ENCODE results near the gene MBTPS1.

The MBTPS1 gene

GRCh38 chr16:84107921-84108320, 8.8 kb downstream of the MBTPS1 start:
- Histone ChIP-seq H3K4me1 (ENCODE audit: control insufficient read depth, insufficient read depth, low read length) (peaks cover 7% of the 10 kb centered on the region), H3K27me3 (ENCODE audit: control insufficient read depth, insufficient read depth, low read length) (no peaks in the 10 kb centered on the region), H3K4me3 (ENCODE audit: low read length) (no peak overlapping the region), H3K9me3 (ENCODE audit: control insufficient read depth, low read length) (no peaks in the 10 kb centered on the region), H3K9ac (ENCODE audit: low read length) (no peak overlapping the region), H3K36me3 (ENCODE audit: control insufficient read depth, insufficient read depth, low read length) (no peaks in the 10 kb centered on the region)

DNA sequence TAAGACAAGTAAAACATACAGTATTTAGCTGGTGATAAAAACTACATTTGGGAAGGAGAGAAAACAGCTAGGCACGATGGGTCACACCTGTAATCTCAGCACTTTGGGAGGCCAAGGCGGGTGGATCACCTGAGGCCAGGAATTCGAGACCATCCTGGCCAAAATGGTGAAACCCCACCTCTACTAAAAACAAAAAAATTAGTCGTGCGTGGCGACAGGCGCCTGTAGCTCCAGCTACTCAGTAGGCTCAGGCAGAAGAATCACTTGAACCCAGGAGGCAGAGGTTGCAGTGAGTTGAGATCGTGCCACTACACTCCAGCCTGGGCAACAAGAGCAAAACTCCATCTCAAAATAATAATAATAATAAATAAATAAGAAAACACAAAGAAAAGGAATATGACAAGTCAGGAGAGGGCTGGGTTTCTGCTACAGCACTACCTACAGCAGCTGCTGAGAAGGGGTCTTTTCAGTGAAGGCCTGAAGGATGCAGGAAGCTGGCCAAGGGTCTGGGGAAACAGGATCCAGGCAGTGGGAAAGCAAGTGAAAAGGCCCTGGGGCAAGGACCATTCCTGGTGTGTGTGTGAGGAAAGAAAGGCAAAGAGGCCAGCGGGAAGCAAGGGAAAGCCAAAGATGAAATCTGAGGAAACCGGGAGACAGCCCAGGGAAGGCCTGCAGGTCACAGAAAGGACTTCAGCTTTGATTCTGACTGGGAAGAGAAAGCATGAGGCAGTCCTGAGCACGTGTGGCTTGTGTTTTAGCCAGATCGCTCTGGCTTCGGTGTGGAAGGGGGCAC, 10.6 kb downstream of the MBTPS1 start:
- H3K27me3 ChIP-seq (ENCODE audit: control insufficient read depth, insufficient read depth, low read length) = no peaks in the 10 kb centered on the region
- H3K9ac ChIP-seq (ENCODE audit: low read length) = no peak overlapping the region
- H3K4me3 ChIP-seq (ENCODE audit: low read length) = no peak overlapping the region
- H3K4me1 ChIP-seq (ENCODE audit: control insufficient read depth, insufficient read depth, low read length) = peaks cover 7% of the 10 kb centered on the region
- no peaks in the 10 kb centered on the region for H3K9me3 ChIP-seq (ENCODE audit: control insufficient read depth, low read length)
- H3K36me3 ChIP-seq (ENCODE audit: control insufficient read depth, insufficient read depth, low read length) = no peaks in the 10 kb centered on the region

DNA sequence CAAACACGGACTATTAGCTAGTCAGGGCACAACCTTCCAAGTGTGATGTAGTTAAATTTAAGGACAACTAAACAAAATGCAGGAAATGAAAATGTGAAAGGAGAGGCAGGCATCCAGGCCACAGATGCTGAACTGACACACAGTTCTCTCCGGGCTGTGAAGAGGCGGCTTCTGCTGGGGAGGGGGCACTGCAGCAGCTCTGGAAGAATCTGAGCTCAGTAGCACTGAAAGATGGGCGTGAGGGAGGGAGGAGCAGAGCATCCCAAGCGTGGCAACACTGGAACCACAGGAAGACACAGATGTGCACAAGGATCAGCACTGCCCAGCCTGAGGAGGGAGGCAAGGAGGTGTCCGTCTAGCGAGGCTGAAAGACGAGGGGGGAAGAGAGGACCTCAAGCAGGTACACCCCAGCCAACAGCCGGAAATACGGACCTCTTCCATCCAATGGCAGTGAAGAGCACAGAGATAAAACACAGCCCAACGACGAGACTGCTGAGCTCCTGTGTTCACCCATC, 11.4 kb downstream of the MBTPS1 start:
- no peaks in the 10 kb centered on the region for H3K36me3 ChIP-seq (ENCODE audit: control insufficient read depth, insufficient read depth, low read length)
- no peaks in the 10 kb centered on the region for H3K27me3 ChIP-seq (ENCODE audit: control insufficient read depth, insufficient read depth, low read length)
- H3K4me3 ChIP-seq (ENCODE audit: low read length) = no peak overlapping the region
- H3K9ac ChIP-seq (ENCODE audit: low read length) = no peak overlapping the region
- peaks cover 7% of the 10 kb centered on the region for H3K4me1 ChIP-seq (ENCODE audit: control insufficient read depth, insufficient read depth, low read length)
- H3K9me3 ChIP-seq (ENCODE audit: control insufficient read depth, low read length) = no peaks in the 10 kb centered on the region

- no peaks in the 10 kb centered on the region for H3K36me3 ChIP-seq (ENCODE audit: control insufficient read depth, insufficient read depth, low read length)
- no peaks in the 10 kb centered on the region for H3K9me3 ChIP-seq (ENCODE audit: control insufficient read depth, low read length)
- H3K4me1 ChIP-seq (ENCODE audit: control insufficient read depth, insufficient read depth, low read length) = peaks cover 7% of the 10 kb centered on the region
- no peaks in the 10 kb centered on the region for H3K27me3 ChIP-seq (ENCODE audit: control insufficient read depth, insufficient read depth, low read length)
- no peak overlapping the region for H3K4me3 ChIP-seq (ENCODE audit: low read length)
- no peak overlapping the region for H3K9ac ChIP-seq (ENCODE audit: low read length)
Measured at GRCh38 chr16:84104231-84104630, 12.5 kb downstream of the MBTPS1 start.

- H3K4me1 ChIP-seq (ENCODE audit: control insufficient read depth, insufficient read depth, low read length) = peaks cover 7% of the 10 kb centered on the region
- H3K9me3 ChIP-seq (ENCODE audit: control insufficient read depth, low read length) = no peaks in the 10 kb centered on the region
- no peak overlapping the region for H3K4me3 ChIP-seq (ENCODE audit: low read length)
- no peak overlapping the region for H3K9ac ChIP-seq (ENCODE audit: low read length)
- no peaks in the 10 kb centered on the region for H3K27me3 ChIP-seq (ENCODE audit: control insufficient read depth, insufficient read depth, low read length)
- no peaks in the 10 kb centered on the region for H3K36me3 ChIP-seq (ENCODE audit: control insufficient read depth, insufficient read depth, low read length)
Measured at GRCh38 chr16:84103678-84104077, 13.1 kb downstream of the MBTPS1 start.

DNA sequence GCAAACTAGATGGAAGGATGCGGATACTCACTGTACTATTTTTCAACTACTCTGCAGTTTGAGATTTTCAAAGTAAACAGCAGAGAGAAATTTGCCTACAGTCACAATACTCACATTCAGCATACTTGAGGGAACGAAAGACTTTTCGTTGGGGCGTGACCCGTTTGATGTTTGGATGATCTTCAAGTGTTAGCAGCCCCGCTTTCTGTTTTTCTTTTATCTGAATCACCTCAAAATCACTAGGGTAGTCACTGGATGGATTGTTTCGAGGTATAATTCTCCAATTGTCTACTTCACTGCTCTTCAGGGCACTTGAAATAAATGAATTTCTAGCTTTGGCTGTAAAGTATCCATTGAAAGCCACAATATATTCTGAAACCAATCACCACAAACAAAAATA, 17.8 kb downstream of the MBTPS1 start:
- peaks cover 7% of the 10 kb centered on the region for H3K4me1 ChIP-seq (ENCODE audit: control insufficient read depth, insufficient read depth, low read length)
- H3K27me3 ChIP-seq (ENCODE audit: control insufficient read depth, insufficient read depth, low read length) = no peaks in the 10 kb centered on the region
- H3K9me3 ChIP-seq (ENCODE audit: control insufficient read depth, low read length) = no peaks in the 10 kb centered on the region
- no peaks in the 10 kb centered on the region for H3K36me3 ChIP-seq (ENCODE audit: control insufficient read depth, insufficient read depth, low read length)
- no peak overlapping the region for H3K4me3 ChIP-seq (ENCODE audit: low read length)
- no peak overlapping the region for H3K9ac ChIP-seq (ENCODE audit: low read length)

DNA sequence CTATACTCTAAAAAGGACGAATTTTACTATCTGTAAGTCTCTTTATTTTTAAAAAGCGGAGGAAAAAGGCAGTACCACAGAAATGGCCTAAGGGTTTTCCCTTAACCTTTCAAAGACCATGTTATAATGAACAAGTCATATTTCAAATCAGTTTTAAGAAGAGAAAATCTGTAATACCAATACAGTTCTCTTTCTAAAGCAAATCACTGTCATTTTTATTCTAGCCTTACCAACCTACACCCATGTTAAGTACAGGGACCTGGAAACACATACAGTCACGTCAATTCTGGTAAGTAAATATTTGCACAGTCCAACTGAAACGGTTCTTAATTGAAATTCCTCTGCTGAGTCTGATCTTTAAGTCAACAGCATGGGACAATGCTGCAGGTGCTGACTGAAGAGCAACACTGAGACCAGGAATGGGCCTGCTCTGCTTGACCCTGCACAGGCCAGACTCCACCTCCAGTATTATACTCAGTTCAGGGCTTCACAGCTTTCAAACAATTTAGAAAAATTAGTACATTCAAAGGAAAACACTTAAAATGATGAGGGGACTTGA, 20.2 kb downstream of the MBTPS1 start:
- H3K9ac ChIP-seq (ENCODE audit: low read length) = no peak overlapping the region

GRCh38 chr16:84095466-84095865, 21.3 kb downstream of the MBTPS1 start:
- no peaks in the 10 kb centered on the region for H3K9me3 ChIP-seq (ENCODE audit: control insufficient read depth, low read length)
- H3K4me3 ChIP-seq (ENCODE audit: low read length) = no peak overlapping the region
- no peak overlapping the region for H3K9ac ChIP-seq (ENCODE audit: low read length)
- no peaks in the 10 kb centered on the region for H3K4me1 ChIP-seq (ENCODE audit: control insufficient read depth, insufficient read depth, low read length)
- peaks cover 12% of the 10 kb centered on the region for H3K36me3 ChIP-seq (ENCODE audit: control insufficient read depth, insufficient read depth, low read length)
- H3K27me3 ChIP-seq (ENCODE audit: control insufficient read depth, insufficient read depth, low read length) = no peaks in the 10 kb centered on the region

More for the DNA sequence above, 20.2 kb downstream of the MBTPS1 start:
- no peaks in the 10 kb centered on the region for H3K4me1 ChIP-seq (ENCODE audit: control insufficient read depth, insufficient read depth, low read length)
- H3K27me3 ChIP-seq (ENCODE audit: control insufficient read depth, insufficient read depth, low read length) = no peaks in the 10 kb centered on the region
- no peak overlapping the region for H3K4me3 ChIP-seq (ENCODE audit: low read length)
- H3K9me3 ChIP-seq (ENCODE audit: control insufficient read depth, low read length) = no peaks in the 10 kb centered on the region
- peaks cover 12% of the 10 kb centered on the region for H3K36me3 ChIP-seq (ENCODE audit: control insufficient read depth, insufficient read depth, low read length)

GRCh38 chr16:84093879-84094270, 22.9 kb downstream of the MBTPS1 start:
- Histone ChIP-seq H3K9ac (ENCODE audit: low read length) (no peak overlapping the region), H3K36me3 (ENCODE audit: control insufficient read depth, insufficient read depth, low read length) (peaks cover 12% of the 10 kb centered on the region), H3K4me1 (ENCODE audit: control insufficient read depth, insufficient read depth, low read length) (no peaks in the 10 kb centered on the region), H3K9me3 (ENCODE audit: control insufficient read depth, low read length) (no peaks in the 10 kb centered on the region), H3K4me3 (ENCODE audit: low read length) (no peak overlapping the region), H3K27me3 (ENCODE audit: control insufficient read depth, insufficient read depth, low read length) (no peaks in the 10 kb centered on the region)

GRCh38 chr16:84093120-84093878, 23.4 kb downstream of the MBTPS1 start:
- Histone ChIP-seq H3K36me3 (ENCODE audit: control insufficient read depth, insufficient read depth, low read length) (peaks cover 12% of the 10 kb centered on the region), H3K27me3 (ENCODE audit: control insufficient read depth, insufficient read depth, low read length) (no peaks in the 10 kb centered on the region), H3K4me1 (ENCODE audit: control insufficient read depth, insufficient read depth, low read length) (no peaks in the 10 kb centered on the region), H3K9me3 (ENCODE audit: control insufficient read depth, low read length) (no peaks in the 10 kb centered on the region), H3K9ac (ENCODE audit: low read length) (no peak overlapping the region), H3K4me3 (ENCODE audit: low read length) (no peak overlapping the region)

GRCh38 chr16:84091460-84091859, 25.3 kb downstream of the MBTPS1 start:
- Histone ChIP-seq H3K4me3 (ENCODE audit: low read length) (no peak overlapping the region), H3K9me3 (ENCODE audit: control insufficient read depth, low read length) (no peaks in the 10 kb centered on the region), H3K9ac (ENCODE audit: low read length) (no peak overlapping the region), H3K36me3 (ENCODE audit: control insufficient read depth, insufficient read depth, low read length) (peaks cover 12% of the 10 kb centered on the region), H3K27me3 (ENCODE audit: control insufficient read depth, insufficient read depth, low read length) (no peaks in the 10 kb centered on the region), H3K4me1 (ENCODE audit: control insufficient read depth, insufficient read depth, low read length) (no peaks in the 10 kb centered on the region)

DNA sequence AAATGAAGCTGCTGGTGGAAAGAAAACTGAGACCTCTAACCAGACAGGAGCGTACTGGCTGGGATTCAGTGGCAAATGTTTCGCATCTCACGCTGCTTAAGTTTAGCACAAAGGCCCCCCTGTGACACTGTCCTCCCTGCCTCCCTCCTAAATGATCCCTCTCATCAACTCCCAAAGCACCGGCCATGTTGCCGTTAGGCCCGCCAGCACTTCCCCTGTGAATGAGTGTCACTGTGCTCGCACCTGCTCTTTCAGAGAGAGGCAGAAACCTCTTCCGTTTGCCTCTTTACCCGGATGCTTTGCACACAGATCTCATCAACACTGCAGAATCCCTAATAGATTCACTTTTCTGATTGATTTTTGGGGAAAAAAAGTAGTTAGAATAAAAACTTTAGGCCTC, 26.5 kb downstream of the MBTPS1 start:
- Histone ChIP-seq H3K4me3 (ENCODE audit: low read length) (no peak overlapping the region), H3K27me3 (ENCODE audit: control insufficient read depth, insufficient read depth, low read length) (no peaks in the 10 kb centered on the region), H3K4me1 (ENCODE audit: control insufficient read depth, insufficient read depth, low read length) (no peaks in the 10 kb centered on the region), H3K9ac (ENCODE audit: low read length) (no peak overlapping the region), H3K36me3 (ENCODE audit: control insufficient read depth, insufficient read depth, low read length) (peaks cover 12% of the 10 kb centered on the region), H3K9me3 (ENCODE audit: control insufficient read depth, low read length) (no peaks in the 10 kb centered on the region)

Data from mucosa of stomach (tissue), 1 donor.